GM12878 (cell line): ENCODE measurements around the gene IER2. TPM values are rescaled to one million over a fixed set of nuclear protein-coding genes. Genes with fewer than 3 reads are reported as not detected.
"Not testable (repeated sequence)": the region's sequence is repeated elsewhere in the genome, so short reads cannot be mapped to it uniquely, and the experiment has no call there.

ENCODE experiments used
- ATAC-seq: fragments of 200-7000 bp; cut with Tn5 transposase; 3 replicates; pipeline ENCODE4 v1.9.1; 2020; ENCODE audit warnings: mild to moderate bottlenecking, moderate library complexity
- BruUV-seq: library from RNA; stranded (reverse); fragments of 400-500 nt; replicated peaks from 2 replicates; lab custom pipeline; 2021; lab: Mats Ljungman, UMichigan
- CTCF ChIA-PET: fragments of 300-600 bp; sonication (Branson Sonifier 250); formaldehyde crosslinking; extraction: SDS; loops from one replicate; lab custom pipeline; 2021; ENCODE audit warnings: inconsistent platforms; lab: Yijun Ruan, JAX
- POLR2A ChIA-PET: fragments of 350-600 bp; formaldehyde crosslinking; extraction: SDS; loops from one replicate; lab custom pipeline; 2021; ENCODE audit warnings: inconsistent platforms; lab: Charles Lee
- RAD21 ChIA-PET: fragments of 300-600 bp; sonication (Branson Sonifier 250); formaldehyde crosslinking; loops from one replicate; lab custom pipeline; 2023; ENCODE audit warnings: antibody characterized with exemption; ENCODE audit not compliant: unreplicated experiment; lab: Charles Lee
- SMC1A ChIA-PET: fragments of 300-600 bp; sonication (Branson Sonifier 250); formaldehyde crosslinking; loops from one replicate; lab custom pipeline; 2023; ENCODE audit not compliant: unreplicated experiment, uncharacterized antibody; lab: Charles Lee
- DNase-seq: peaks from one replicate; pipeline ENCODE4 v3.0.0-alpha.2; 2011; ENCODE audit warnings: low read depth, low spot score
- FAIRE-seq: peaks from 3 replicates; lab custom pipeline; 2011; peaks lifted over from hg19 to GRCh38; lab: Jason Lieb, UNC
- H2AFZ ChIP-seq: 2 replicates; pipeline ENCODE4 v1.6.0; 2011; ENCODE audit warnings: low read depth, low read length, control low read depth; ENCODE audit not compliant: control insufficient read depth
- H3K27ac ChIP-seq: 2 replicates; pipeline ENCODE4 v1.5.1; 2011; ENCODE audit warnings: control low read depth; ENCODE audit not compliant: control insufficient read depth, insufficient read depth
- H3K27me3 ChIP-seq, 2 experiments: replicated peaks in 1 of 2; 2 replicates each; pipeline versions ENCODE4 v1.6.0 to v1.6.1; 2011; ENCODE audit warnings: low read length in 1 of 2; ENCODE audit not compliant: control insufficient read depth in 2 of 2, insufficient read depth in 2 of 2
- H3K36me3 ChIP-seq, 2 experiments: 2 replicates each; pipeline ENCODE4 v1.5.1; 2011; ENCODE audit warnings: low read length in 1 of 2; ENCODE audit not compliant: control insufficient read depth in 2 of 2, insufficient read depth in 2 of 2
- H3K4me1 ChIP-seq: 2 replicates; pipeline ENCODE4 v1.6.1; 2011; ENCODE audit warnings: mild to moderate bottlenecking, low read length, moderate library complexity, mixed read lengths; ENCODE audit not compliant: control insufficient read depth, insufficient read depth
- H3K4me2 ChIP-seq: 2 replicates; pipeline ENCODE4 v1.6.0; 2011; ENCODE audit warnings: control low read depth; ENCODE audit not compliant: control insufficient read depth, insufficient read depth
- H3K4me3 ChIP-seq: fragments of 200-600 bp; sonication (generic); 2 replicates; pipeline ENCODE4 v1.5.1; 2016
- H3K79me2 ChIP-seq: 2 replicates; pipeline ENCODE4 v1.6.0; 2011; ENCODE audit warnings: low read length; ENCODE audit not compliant: control insufficient read depth, insufficient read depth
- H3K9ac ChIP-seq: 2 replicates; pipeline ENCODE4 v1.8.0; 2011; ENCODE audit warnings: low read length, control low read depth, mixed read lengths; ENCODE audit not compliant: control insufficient read depth, insufficient read depth
- H3K9me3 ChIP-seq: replicated peaks from 3 replicates; pipeline ENCODE4 v1.5.1; 2011; ENCODE audit warnings: mild to moderate bottlenecking, low read length; ENCODE audit not compliant: control insufficient read depth, insufficient read depth
- H4K20me1 ChIP-seq: 2 replicates; pipeline ENCODE4 v1.6.0; 2011; ENCODE audit not compliant: control insufficient read depth, insufficient read depth
- ASH2L ChIP-seq: fragments of 300-600, 200-600 bp; sonication (generic); IDR thresholded peaks from 2 replicates; pipeline ENCODE4 v1.6.1; 2017; ENCODE audit warnings: low read depth, mild to moderate bottlenecking, borderline replicate concordance
- DPF2 ChIP-seq: fragments of 450-650 bp; IDR thresholded peaks from 2 replicates; pipeline ENCODE4 v1.6.1; 2017; ENCODE audit warnings: mild to moderate bottlenecking
- GATAD2B ChIP-seq: fragments of 450-650 bp; conservative IDR thresholded peaks from 2 replicates; pipeline ENCODE4 v1.6.1; 2017; ENCODE audit warnings: low read depth, mild to moderate bottlenecking, moderate library complexity
- HDAC6 ChIP-seq: fragments of 200-600 bp; sonication (generic); IDR thresholded peaks from one replicate; pipeline ENCODE4 v1.8.0; 2017; ENCODE audit warnings: antibody characterized with exemption; ENCODE audit not compliant: unreplicated experiment
- IKZF1 ChIP-seq: fragments of 450-650 bp; conservative IDR thresholded peaks from 2 replicates; pipeline ENCODE4 v1.6.1; 2017; ENCODE audit warnings: antibody characterized with exemption, mild to moderate bottlenecking
- LARP7 ChIP-seq: fragments of 450-650 bp; IDR thresholded peaks from 2 replicates; pipeline ENCODE4 v1.6.1; 2017; ENCODE audit warnings: mild to moderate bottlenecking
- MLLT1 ChIP-seq: fragments of 450-650 bp; IDR thresholded peaks from 2 replicates; pipeline ENCODE4 v1.6.1; 2016; ENCODE audit warnings: mild to moderate bottlenecking
- NR2F1 ChIP-seq: fragments of 450-650 bp; conservative IDR thresholded peaks from 2 replicates; pipeline ENCODE4 v1.6.1; 2017; ENCODE audit warnings: mild to moderate bottlenecking
- ZZZ3 ChIP-seq: IDR thresholded peaks from 2 replicates; pipeline ENCODE4 v1.6.1; 2011; ENCODE audit warnings: low read depth; ENCODE audit not compliant: control insufficient read depth, insufficient read length
- WGBS: methylation state at CpG from one replicate; pipeline ENCODE4 v1.1.6; 2016; ENCODE audit warnings: low lambda C conversion rate; ENCODE audit not compliant: insufficient replicate concordance, insufficient coverage; ENCODE audit errors: missing lambda C conversion rate; 5-methylcytosine and 5-hydroxymethylcytosine counted together
- in situ Hi-C: fragments of 300-500 bp; cut with MboI; formaldehyde crosslinking; loops from 9 replicates; pipeline ENCODE4 v1.14.3; 2018; ENCODE audit warnings: mixed read lengths
- intact Hi-C: fragments of 100-400 bp; cut with micrococcal nuclease; formaldehyde crosslinking; loops from one replicate; pipeline ENCODE4 v1.14.2; 2022; ENCODE audit not compliant: unreplicated experiment
- polyA plus RNA-seq, 11 experiments: library from polyadenylated mRNA; depleted of rRNA in 4 of 11; unstranded in 6 of 11; stranded (reverse) in 5 of 11; fragments of >200 nt; fragmentation: Nextera tagmentation in 4 of 11; fragmentation: Illumina TruSeq in 1 of 11; extraction: Ambion mirVana in 4 of 11; extraction: Trizol in 1 of 11; gene quantifications; 1 replicate in 1 of 11; 2 replicates in 10 of 11; pipeline versions ENCODE4 v1.2.1 to v1.2.3, GENCODE V29; 2011 to 2016; ENCODE audit warnings: inconsistent platforms in 2 of 11, missing spikeins in 2 of 11, low read depth in 1 of 11
- total RNA-seq, 4 experiments: library from RNA; depleted of rRNA in 3 of 4; stranded (reverse); fragments of >200 nt in 3 of 4; fragmentation: Illumina TruSeq in 1 of 4; extraction: Trizol in 1 of 4; gene quantifications; 2 replicates each; pipeline versions ENCODE4 v1.2.1 to v1.2.3, GENCODE V29; 2013 to 2021
- TF ChIP-seq, protein P1 (sequence below): fragments of 450-650 bp; conservative IDR thresholded peaks from 2 replicates; pipeline ENCODE4 v1.6.1; 2017; ENCODE audit warnings: mild to moderate bottlenecking, moderate library complexity

Gene IER2
- total and polyA plus RNA-seq, 10 of the 15 experiments (the other 5 are each of a cell fraction or from before 2014, with no cell fraction given), result 2.8 to 94.5 (median 24.9) TPM

DNA sequence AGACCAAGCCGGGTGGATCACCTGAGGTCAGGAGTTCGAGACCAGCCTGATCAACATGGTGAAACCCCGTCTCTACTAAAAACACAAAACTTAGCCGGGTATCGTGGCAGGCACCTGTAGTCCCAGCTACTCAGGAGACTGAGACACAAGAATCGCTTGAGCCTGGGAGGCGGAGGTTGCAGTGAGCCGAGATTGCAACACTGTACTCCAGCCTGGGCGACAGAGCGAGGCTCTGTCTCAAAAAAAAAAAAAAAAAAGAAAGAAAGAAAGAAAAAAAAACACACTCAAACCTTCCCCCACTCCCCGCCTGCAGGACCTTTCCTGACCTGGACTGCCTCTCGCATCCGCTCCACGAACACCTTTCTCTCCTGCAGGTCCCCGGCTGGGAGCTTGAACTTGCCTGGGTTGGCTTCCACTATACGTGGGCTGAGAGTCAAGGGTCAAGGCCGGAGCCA lies 1.0 kb upstream of the IER2 start:
- BruUV-seq, ATAC-seq, H3K36me3 ChIP-seq, DNase-seq, H3K27ac ChIP-seq, H3K9me3 ChIP-seq, intact Hi-C loops, H4K20me1 ChIP-seq, H3K27me3 ChIP-seq, H3K4me1 ChIP-seq, FAIRE-seq, in situ Hi-C loops: not testable (repeated sequence)
- peak overlapping the region; percentile 97 for H3K9ac ChIP-seq
- ChIA-PET SMC1A (interaction anchor here (1.4 kb wide), 1 partner anchor 31 kb away, joined by 3 read pairs; the partner anchor contains the start of gene NACC1), RAD21 (interaction anchor here (1.1 to 1.8 kb wide), 2 partner anchors 29 to 31 kb away, joined by 3 to 10 read pairs; partner anchors contain the start of gene NACC1), POLR2A (interaction anchor here (0.5 to 1.4 kb wide), 4 partner anchors 30 to 843 kb away, joined by 3 to 4 read pairs (median 4); partner anchors contain the start of gene NACC1), CTCF (interaction anchor here (0.6 to 2.1 kb wide), 4 partner anchors 17 to 46 kb away, joined by 3 to 8 read pairs (median 5); no protein-coding TSS in a partner anchor)
- H3K4me2 ChIP-seq, result peak overlapping the region; percentile 92
- peak; percentile 63; the same call in 1 of the 2 replicates for TF ChIP-seq MLLT1
- peak overlapping the region; percentile 97 for H3K4me3 ChIP-seq
- peaks cover 40% of the 10 kb centered on the region for H3K79me2 ChIP-seq
- peak overlapping the region; percentile 92 for H2AFZ ChIP-seq
- WGBS, result 72% methylated on average over 17 of the region's 17 CpGs

DNA sequence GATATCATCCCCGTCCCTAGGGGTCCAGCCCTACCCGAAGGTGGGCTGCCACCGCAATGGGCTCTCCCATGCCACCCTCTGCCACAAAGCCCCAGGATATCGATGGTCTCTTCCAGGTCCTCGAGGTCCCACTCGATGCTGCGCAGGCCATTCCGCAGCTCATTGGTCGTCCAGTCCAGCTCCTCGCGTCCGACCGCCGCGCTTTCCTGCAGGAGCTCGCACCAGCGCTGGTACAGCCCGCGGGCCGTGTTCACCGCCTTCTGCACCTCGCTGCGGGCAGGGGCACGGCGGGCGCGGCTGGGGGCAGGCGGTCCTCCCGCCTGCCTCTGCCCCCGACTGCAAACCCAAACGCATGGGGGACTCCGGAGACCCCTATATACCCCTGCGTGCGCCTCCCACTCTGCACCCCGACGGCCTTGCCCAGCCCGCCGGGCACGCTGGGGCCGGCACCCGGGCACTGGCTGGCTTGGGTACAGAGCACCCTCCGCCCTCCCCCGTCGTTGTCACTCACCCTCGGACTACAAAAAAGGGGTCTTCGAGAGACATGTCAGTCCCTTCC lies 504 bp upstream of the IER2 start:
- in situ Hi-C loops, result loop anchor here (10.0 to 25.0 kb wide), 3 partner anchors 695 to 1562 kb away; partner anchors contain the start of genes ACP5 and ZNF627
- peaks cover 4% of the 10 kb centered on the region for H3K4me1 ChIP-seq
- TF ChIP-seq, protein P1, sequence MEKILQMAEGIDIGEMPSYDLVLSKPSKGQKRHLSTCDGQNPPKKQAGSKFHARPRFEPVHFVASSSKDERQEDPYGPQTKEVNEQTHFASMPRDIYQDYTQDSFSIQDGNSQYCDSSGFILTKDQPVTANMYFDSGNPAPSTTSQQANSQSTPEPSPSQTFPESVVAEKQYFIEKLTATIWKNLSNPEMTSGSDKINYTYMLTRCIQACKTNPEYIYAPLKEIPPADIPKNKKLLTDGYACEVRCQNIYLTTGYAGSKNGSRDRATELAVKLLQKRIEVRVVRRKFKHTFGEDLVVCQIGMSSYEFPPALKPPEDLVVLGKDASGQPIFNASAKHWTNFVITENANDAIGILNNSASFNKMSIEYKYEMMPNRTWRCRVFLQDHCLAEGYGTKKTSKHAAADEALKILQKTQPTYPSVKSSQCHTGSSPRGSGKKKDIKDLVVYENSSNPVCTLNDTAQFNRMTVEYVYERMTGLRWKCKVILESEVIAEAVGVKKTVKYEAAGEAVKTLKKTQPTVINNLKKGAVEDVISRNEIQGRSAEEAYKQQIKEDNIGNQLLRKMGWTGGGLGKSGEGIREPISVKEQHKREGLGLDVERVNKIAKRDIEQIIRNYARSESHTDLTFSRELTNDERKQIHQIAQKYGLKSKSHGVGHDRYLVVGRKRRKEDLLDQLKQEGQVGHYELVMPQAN, result 0 out of 2 replicates have a peak, but pooled peaks have one; percentile 14
- TF ChIP-seq IKZF1 (peak; percentile 90; the same call in 1 of the 2 replicates), DPF2 (peak; percentile 68), LARP7 (peak; percentile 67), HDAC6 (no peak), GATAD2B (peak; percentile 82), ASH2L (0 out of 2 replicates have a peak, but pooled peaks have one; percentile 48), NR2F1 (peak; percentile 57), ZZZ3 (no peak)

More for the DNA sequence above, 504 bp upstream of the IER2 start:
- no peaks in the 10 kb centered on the region; a peak in 1 of 4 replicates for H3K36me3 ChIP-seq
- peak overlapping the region; percentile 97 for H3K9ac ChIP-seq
- ChIA-PET POLR2A (interaction anchor here (0.5 to 1.7 kb wide), 5 partner anchors 14 to 842 kb away, joined by 3 to 7 read pairs (median 4); partner anchors contain the start of gene NACC1), SMC1A (interaction anchor here (0.8 to 1.4 kb wide), 3 partner anchors 14 to 62 kb away, joined by 3 read pairs; partner anchors contain the start of gene NACC1), RAD21 (interaction anchor here (1.0 to 1.8 kb wide), 5 partner anchors 29 to 111 kb away, joined by 3 to 10 read pairs (median 6); partner anchors contain the start of gene NACC1), CTCF (interaction anchor here (0.6 to 2.1 kb wide), 5 partner anchors 17 to 46 kb away, joined by 3 to 8 read pairs (median 3); partner anchors contain the start of gene NACC1)
- no peaks in the 10 kb centered on the region for H3K27me3 ChIP-seq
- no peaks in the 10 kb centered on the region for H4K20me1 ChIP-seq
- H3K27ac ChIP-seq, result peak overlapping the region; percentile 97
- WGBS, result under 1% methylated on average over 42 of the region's 46 CpGs
- no peaks in the 10 kb centered on the region for H3K9me3 ChIP-seq
- intact Hi-C loops, result loop anchor here (2.0 to 10.0 kb wide), 4 partner anchors 31 to 855 kb away; partner anchors contain the start of genes LYL1, NACC1 and RFX1
- TSS peak; percentile 63 for BruUV-seq
- peak overlapping the region; percentile 97 for H3K4me3 ChIP-seq
- no peak for FAIRE-seq
- H2AFZ ChIP-seq, result peak overlapping the region; percentile 92
- no peak for DNase-seq
- ATAC-seq, result peak; percentile 2
- H3K79me2 ChIP-seq, result peaks cover 45% of the 10 kb centered on the region
- H3K4me2 ChIP-seq, result peak overlapping the region; percentile 92
